Adrenal gland (tissue), 12 donors: ENCODE results near the gene RBM34. TPM values are rescaled to one million over a fixed set of nuclear protein-coding genes. Genes with fewer than 3 reads are reported as not detected.
"Not testable (repeated sequence)": the region's sequence is repeated elsewhere in the genome, so short reads cannot be mapped to it uniquely, and the experiment has no call there.

Experiments
- DNase-seq, 7 donors: peaks; one replicate each; pipeline ENCODE4 v3.0.0-alpha.2; 2019 to 2020
- H3K27ac ChIP-seq, 5 donors: fragments of 200-600 bp; sonication (generic) in 4 of 5; 1 replicate in 3 of 5; 2 replicates in 2 of 5; pipeline versions ENCODE4 v1.5.1 to v1.8.0; 2016 to 2020; ENCODE audit warnings: mild to moderate bottlenecking in 1 of 5
- H3K27me3 ChIP-seq: fragments of 200-600 bp; 2 replicates; pipeline ENCODE4 v1.8.0; 2021
- H3K36me3 ChIP-seq, 2 donors: fragments of 200-600 bp; replicated peaks in 1 of 2; 1 replicate in 1 of 2; 2 replicates in 1 of 2; pipeline versions ENCODE4 v1.5.1 to v1.8.0; 2018 to 2022
- H3K4me1 ChIP-seq, 2 donors: fragments of 200-600 bp; replicated peaks in 1 of 2; 1 replicate in 1 of 2; 2 replicates in 1 of 2; pipeline versions ENCODE4 v1.5.1 to v1.8.0; 2018 to 2021
- H3K4me3 ChIP-seq, 4 donors: fragments of 200-600 bp; sonication (generic) in 3 of 4; one replicate each; pipeline ENCODE4 v1.5.1; 2016 to 2018
- H3K9me3 ChIP-seq, 3 donors: fragments of 200-600 bp; sonication (generic) in 1 of 3; replicated peaks in 1 of 3; 1 replicate in 2 of 3; 2 replicates in 1 of 3; pipeline versions ENCODE4 v1.5.1 to v1.8.0; 2016 to 2021
- POLR2A ChIP-seq, 2 donors: fragments of 450-650 bp; IDR thresholded peaks; one replicate each; pipeline ENCODE4 v1.6.1; 2017; ENCODE audit warnings: antibody characterized with exemption in 2 of 2, mild to moderate bottlenecking in 2 of 2, moderate library complexity in 1 of 2
- WGBS, 4 donors: extraction: QIAGEN DNeasy Blood & Tissue Kit in 2 of 4; methylation state at CpG; one replicate each; pipeline versions ENCODE4 v1.1.5 to v1.1.7; 2013 to 2017; 5-methylcytosine and 5-hydroxymethylcytosine counted together
- intact Hi-C, 2 donors: fragments of 100-400 bp; cut with DNase I; formaldehyde crosslinking; loops; one replicate each; pipeline versions ENCODE4 v1.14.1 to v1.15.0; 2022 to 2023
- polyA plus RNA-seq, 3 donors: library from polyadenylated mRNA; stranded (reverse); fragments of 200-250 nt in 2 of 3; fragments of 350-450 nt in 1 of 3; fragmentation: Illumina TruSeq in 1 of 3; extraction: RNeasy Lipid Tissue Mini Kit (QIAGEN cat#74804) in 1 of 3; gene quantifications; one replicate each; pipeline ENCODE4 v1.2.3, GENCODE V29; 2013 to 2014
- total RNA-seq, 9 donors: library from RNA; depleted of rRNA in 4 of 9; stranded (reverse); fragments of >200 nt in 4 of 9; fragments of 120-200 nt in 1 of 9; fragmentation: NEBNext Ultra II Directional in 1 of 9; extraction: Animal tissue kit (Norgen Biotek cat#: 25700) in 1 of 9; gene quantifications; one replicate each; pipeline versions ENCODE4 v1.1.0 to v1.2.4, GENCODE V29; 2013 to 2023
- TF ChIP-seq, protein P1 (sequence below), 6 experiments: fragments of 450-650 bp in 4 of 6; fragments of 200-600 bp in 2 of 6; sonication (generic) in 1 of 6; IDR thresholded peaks; 1 replicate in 5 of 6; 2 replicates in 1 of 6; pipeline versions ENCODE4 v1.5.1 to v1.8.0; 2016 to 2021; ENCODE audit warnings: antibody characterized with exemption in 6 of 6, mild to moderate bottlenecking in 2 of 6, moderate library complexity in 1 of 6
- donor health status: healthy with polysubstance abuse.
- donor health status: Bipolar disorder and iron deficiency.
- donor health status: DM: yes; HTN: yes; CAD: no.
- donor health status: DM: no; HTN: no; CAD: no.
- donor health status: DM: no; HTN: no; CAD: no.
- donor health status: DM: yes; HTN: yes; CAD: no.

Gene RBM34
- total and polyA plus RNA-seq, 12 donors, result 16.6 to 181 (median 63.2) TPM

DNA sequence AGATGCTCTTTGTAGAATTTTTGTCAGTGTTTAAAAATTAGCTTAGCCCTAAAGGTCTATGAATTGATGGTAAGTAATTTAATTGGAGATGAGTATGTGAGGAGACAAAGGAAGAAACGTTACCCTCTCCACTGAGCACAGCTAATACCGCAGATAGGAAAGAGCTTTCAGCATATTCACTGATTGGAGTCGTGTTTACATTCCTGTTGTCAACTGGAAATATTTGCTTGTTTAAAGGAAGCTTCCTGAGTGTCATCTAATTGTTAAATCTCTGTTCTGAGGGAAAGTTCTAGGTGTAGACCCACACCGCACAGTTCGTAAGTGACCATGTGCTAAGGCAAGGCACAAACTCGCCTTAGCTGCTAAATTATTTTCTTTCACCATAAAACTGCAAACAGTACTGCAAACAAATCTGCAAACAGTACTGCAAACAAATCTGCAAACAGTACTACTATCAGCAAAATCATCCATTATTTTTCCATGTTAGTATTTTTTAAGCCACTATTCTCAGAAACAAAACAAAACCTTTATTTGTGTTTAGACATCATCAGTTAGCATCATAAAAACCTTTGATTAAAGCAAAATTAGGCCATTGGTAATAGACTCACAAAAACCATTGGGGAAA, 65.0 kb downstream of the RBM34 start:
- intact Hi-C loops, result loop anchor here in 1 of 2 donors (10.0 kb wide), 1 partner anchor 319 kb away; no protein-coding TSS in a partner anchor
- WGBS, 4 donors, result 68 to 80% (median 75%) methylated on average over 6 of the region's 6 CpGs
- H3K9me3 ChIP-seq, result no peaks in the 10 kb centered on the region

DNA sequence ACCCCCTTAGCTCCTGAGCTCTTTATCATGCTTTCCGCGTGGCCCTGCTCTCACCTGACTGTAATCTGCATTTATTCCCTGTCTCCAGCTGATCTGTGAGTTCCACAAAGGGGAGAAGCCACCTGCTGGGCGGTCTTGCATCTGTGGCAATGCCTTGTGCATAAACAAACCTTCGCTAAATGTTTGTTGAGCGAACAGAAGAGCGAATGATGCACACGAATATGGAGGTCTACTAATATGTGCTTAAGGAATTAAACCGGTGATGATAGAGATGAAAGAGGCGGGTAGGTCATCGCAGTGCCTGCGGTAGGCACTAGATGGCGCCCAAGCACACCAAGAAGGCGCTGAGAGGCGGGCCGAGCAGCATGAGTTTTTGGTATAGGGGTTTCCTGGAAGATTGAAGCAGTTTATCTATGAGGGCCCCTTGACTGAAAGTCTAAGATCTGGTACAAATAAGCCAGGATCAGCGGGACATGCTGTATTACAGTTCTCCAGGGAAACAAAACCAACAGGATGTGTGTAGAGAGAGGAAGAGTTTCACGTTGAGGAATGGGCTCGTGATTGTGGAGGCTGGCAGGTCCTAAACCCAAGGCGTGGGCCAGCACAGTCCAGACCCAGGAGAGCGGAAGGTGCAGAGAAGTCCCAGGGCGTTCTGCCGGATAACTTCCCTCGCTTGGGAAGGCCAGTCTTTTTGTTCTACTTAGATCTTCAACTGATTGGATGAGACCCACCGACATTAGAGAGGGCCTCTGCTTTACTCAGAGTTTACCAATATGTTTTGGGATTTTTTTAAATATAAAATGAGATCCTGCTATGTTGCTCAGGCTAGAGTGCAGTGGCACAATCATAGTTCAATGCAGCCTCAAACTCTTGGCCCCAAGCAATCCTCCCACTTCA, 67.1 kb downstream of the RBM34 start:
- Histone ChIP-seq H3K4me1 (peaks cover 0 to 10% of the 10 kb centered on the region in 2 donors), H3K27me3 (no peaks in the 10 kb centered on the region), H3K4me3 (peak overlapping the region in 1 of 4 donors; percentile 7), H3K9me3 (no peaks in the 10 kb centered on the region), H3K36me3 (no peaks in the 10 kb centered on the region), H3K27ac (peak overlapping the region in 2 of 5 donors; percentile 8 to 10)
- TF ChIP-seq, protein P1, sequence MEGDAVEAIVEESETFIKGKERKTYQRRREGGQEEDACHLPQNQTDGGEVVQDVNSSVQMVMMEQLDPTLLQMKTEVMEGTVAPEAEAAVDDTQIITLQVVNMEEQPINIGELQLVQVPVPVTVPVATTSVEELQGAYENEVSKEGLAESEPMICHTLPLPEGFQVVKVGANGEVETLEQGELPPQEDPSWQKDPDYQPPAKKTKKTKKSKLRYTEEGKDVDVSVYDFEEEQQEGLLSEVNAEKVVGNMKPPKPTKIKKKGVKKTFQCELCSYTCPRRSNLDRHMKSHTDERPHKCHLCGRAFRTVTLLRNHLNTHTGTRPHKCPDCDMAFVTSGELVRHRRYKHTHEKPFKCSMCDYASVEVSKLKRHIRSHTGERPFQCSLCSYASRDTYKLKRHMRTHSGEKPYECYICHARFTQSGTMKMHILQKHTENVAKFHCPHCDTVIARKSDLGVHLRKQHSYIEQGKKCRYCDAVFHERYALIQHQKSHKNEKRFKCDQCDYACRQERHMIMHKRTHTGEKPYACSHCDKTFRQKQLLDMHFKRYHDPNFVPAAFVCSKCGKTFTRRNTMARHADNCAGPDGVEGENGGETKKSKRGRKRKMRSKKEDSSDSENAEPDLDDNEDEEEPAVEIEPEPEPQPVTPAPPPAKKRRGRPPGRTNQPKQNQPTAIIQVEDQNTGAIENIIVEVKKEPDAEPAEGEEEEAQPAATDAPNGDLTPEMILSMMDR (IDR thresholded peaks at IDR 0.05), result peak; percentile 75 to 90 (median 80)
- TF ChIP-seq POLR2A (IDR thresholded peaks at IDR 0.05), result no peak
- intact Hi-C loops, result loop anchor here (5.0 to 10.0 kb wide), 3 partner anchors 321 to 597 kb away; no protein-coding TSS in a partner anchor
- 23 to 28% (median 27%) methylated on average over 24 of the region's 24 CpGs for WGBS, 4 donors
- peak; percentile 59 to 93 (median 80) for DNase-seq

More for the DNA sequence above, 65.0 kb downstream of the RBM34 start:
- TF ChIP-seq, protein P1 (IDR thresholded peaks at IDR 0.05), result no peak
- TF ChIP-seq POLR2A (IDR thresholded peaks at IDR 0.05), result no peak
- Histone ChIP-seq H3K4me1 (peaks cover 0 to 10% of the 10 kb centered on the region in 2 donors), H3K27ac (no peak overlapping the region), H3K4me3 (no peak overlapping the region), H3K27me3 (no peaks in the 10 kb centered on the region), H3K36me3 (no peaks in the 10 kb centered on the region)
- peak in 1 of 7 donors; percentile 27 for DNase-seq

DNA sequence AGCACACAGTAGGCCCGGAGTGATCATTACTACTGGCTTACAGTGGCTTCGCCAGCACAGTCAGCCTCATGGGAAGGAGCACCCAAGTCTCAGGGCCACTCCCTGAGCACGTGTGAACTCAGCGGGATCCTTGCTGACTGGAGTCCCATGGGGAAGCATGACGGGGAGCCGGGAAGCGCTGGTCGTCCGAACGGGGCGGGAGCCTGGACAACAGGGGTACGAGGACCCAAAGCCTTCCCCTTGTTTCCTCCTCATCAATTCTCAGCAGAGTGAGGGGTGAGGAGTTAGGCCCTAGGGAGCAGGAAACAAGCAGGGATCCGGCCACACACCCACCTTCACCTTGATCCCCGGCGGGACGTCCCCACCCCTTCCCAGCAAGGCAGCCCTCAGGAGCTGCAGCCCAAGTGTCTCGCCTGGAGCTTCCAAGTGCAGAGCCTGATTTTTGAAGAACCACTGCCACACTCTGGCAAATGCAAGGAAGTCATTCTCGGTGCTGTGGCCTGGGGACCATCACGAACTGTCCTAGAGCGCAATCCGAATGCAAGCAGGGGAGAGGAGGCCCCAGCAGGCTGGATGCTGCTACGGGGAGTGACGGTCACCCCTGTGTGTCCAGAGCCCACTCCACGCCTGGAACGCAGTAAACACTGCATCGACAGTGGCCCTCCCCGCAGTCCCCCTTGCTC, 67.9 kb downstream of the RBM34 start:
- TF ChIP-seq, protein P1 (IDR thresholded peaks at IDR 0.05), result peak in 1 of 6 experiments; percentile 39
- no peak for TF ChIP-seq POLR2A (IDR thresholded peaks at IDR 0.05)
- 39 to 50% (median 44%) methylated on average over 22 to 27 of the region's 27 CpGs for WGBS, 4 donors
- H3K4me3 ChIP-seq, result peak overlapping the region in 1 of 4 donors; percentile 7
- H3K27me3 ChIP-seq, result no peaks in the 10 kb centered on the region
- intact Hi-C loops, result loop anchor here (5.0 to 10.0 kb wide), 3 partner anchors 322 to 596 kb away; no protein-coding TSS in a partner anchor
- H3K27ac ChIP-seq, result peak overlapping the region in 2 of 5 donors; percentile 8 to 10
- H3K36me3 ChIP-seq, result no peaks in the 10 kb centered on the region
- H3K4me1 ChIP-seq, result peaks cover 0 to 10% of the 10 kb centered on the region in 2 donors
- DNase-seq, result peak in 5 of 7 donors; percentile 43 to 72 (median 45)
- no peaks in the 10 kb centered on the region for H3K9me3 ChIP-seq

DNA sequence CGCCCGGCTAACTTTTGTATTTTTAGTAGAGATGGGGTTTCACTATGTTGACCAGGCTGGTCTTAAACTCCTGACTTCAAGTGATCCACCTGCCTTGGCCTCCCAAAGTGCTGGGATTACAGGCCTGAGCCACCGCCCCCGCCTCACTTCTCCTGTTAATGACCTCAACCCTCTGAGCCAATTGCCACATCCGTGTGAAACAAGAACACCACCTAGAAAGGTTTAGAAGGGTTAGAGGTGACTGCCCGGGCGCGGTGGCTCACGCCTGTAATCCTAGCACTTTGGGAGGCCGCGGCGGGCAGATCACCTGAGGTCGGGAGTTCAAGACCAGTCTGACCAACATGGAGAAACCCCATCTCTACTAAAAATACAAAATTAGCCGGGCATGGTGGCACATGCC, 68.6 kb downstream of the RBM34 start:
- not testable (repeated sequence) for H3K4me3 ChIP-seq, H3K36me3 ChIP-seq, DNase-seq, H3K27me3 ChIP-seq, H3K9me3 ChIP-seq, H3K27ac ChIP-seq
- peaks cover 0 to 10% of the 10 kb centered on the region in 2 donors for H3K4me1 ChIP-seq
- intact Hi-C loops, result loop anchor here (5.0 to 10.0 kb wide), 3 partner anchors 322 to 595 kb away; no protein-coding TSS in a partner anchor
- WGBS, 4 donors, result 86 to 93% (median 90%) methylated on average over 13 to 14 of the region's 14 CpGs

DNA sequence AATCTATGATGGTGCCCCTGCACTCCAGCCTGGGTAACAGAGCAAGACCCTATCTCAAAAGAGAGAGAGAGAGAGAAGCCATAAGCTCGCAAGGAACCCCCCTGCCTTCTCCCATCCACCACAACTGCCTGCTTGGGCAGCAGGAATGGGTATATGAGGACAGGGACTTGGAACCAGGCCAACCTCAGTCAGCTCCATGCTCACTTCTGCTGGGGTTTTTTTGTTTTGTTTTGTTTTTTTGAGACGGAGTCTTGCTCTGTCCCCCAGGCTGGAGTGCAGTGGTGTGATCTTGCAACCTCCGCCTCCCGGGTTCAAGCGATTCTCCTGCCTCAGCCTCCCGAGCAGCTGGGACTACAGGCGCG, 69.0 kb downstream of the RBM34 start:
- intact Hi-C loops, result loop anchor here (5.0 to 10.0 kb wide), 3 partner anchors 323 to 595 kb away; no protein-coding TSS in a partner anchor
- WGBS, 4 donors, result 89 to 93% (median 91%) methylated on average over 8 of the region's 8 CpGs

DNA sequence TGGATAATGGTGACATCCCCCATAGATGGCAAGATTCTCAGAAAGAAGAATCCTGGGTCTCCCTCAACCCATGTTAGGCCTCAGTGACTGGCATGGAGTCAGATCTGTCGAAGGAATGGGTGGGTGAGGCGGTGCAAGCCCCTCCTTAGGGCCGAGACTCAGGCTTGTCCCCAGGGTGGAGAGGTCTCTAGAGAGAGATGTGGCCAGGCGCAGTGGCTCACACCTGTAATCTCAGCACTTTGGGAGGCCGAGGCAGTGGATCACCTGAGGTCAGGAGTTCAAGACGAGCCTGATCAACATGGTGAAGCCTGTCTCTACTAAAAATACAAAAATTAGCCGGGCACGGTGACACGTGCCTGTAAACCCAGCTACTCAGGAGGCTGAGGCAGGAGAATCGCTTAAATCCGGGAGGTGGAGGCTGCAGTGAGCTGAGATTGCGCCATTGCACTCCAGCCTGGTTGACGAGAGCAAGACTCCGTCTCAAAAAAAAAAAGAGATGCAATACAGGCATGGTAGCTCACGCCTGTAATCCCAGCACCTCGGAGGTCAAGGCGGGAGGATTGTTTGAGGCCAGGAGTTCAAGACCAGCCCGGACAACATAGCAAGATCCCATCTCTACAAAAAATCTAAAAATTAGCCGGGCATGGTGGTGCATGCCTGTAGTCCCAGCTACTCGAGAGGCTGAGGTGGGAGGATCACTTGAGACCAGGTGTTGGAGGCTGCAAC, 69.6 kb downstream of the RBM34 start:
- H3K27me3 ChIP-seq, H3K4me3 ChIP-seq, DNase-seq, H3K9me3 ChIP-seq, H3K36me3 ChIP-seq, H3K27ac ChIP-seq: not testable (repeated sequence)
- WGBS, 4 donors, result 85 to 89% (median 88%) methylated on average over 19 to 20 of the region's 20 CpGs
- intact Hi-C loops, result loop anchor here (5.0 to 10.0 kb wide), 3 partner anchors 323 to 594 kb away; no protein-coding TSS in a partner anchor
- H3K4me1 ChIP-seq, result peaks cover 0 to 10% of the 10 kb centered on the region in 2 donors

More for the DNA sequence above, 69.0 kb downstream of the RBM34 start:
- not testable (repeated sequence) for H3K9me3 ChIP-seq, H3K27ac ChIP-seq, H3K4me3 ChIP-seq, H3K27me3 ChIP-seq, H3K36me3 ChIP-seq
- DNase-seq, result peak in 1 of 7 donors; percentile 19
- peaks cover 0 to 10% of the 10 kb centered on the region in 2 donors for H3K4me1 ChIP-seq
